SK-N-SH (cell line): ENCODE data around the gene TMEM213. TPM values are rescaled to one million over a fixed set of nuclear protein-coding genes. Genes with fewer than 3 reads are reported as not detected.

ENCODE experiments used
- CTCF ChIA-PET: fragments of 300-600, 350-600 bp; formaldehyde crosslinking; extraction: SDS; loops from one replicate; lab custom pipeline; 2021; lab: Yijun Ruan, JAX
- POLR2A ChIA-PET: fragments of 350-600 bp; sonication (Branson Sonifier 250); formaldehyde crosslinking; extraction: SDS; loops from one replicate; lab custom pipeline; 2020; ENCODE audit warnings: antibody characterized with exemption, inconsistent platforms; lab: Yijun Ruan, JAX
- DNase-seq: peaks from one replicate; pipeline ENCODE4 v3.0.0; 2012
- H2AFZ ChIP-seq: fragments of 200-600 bp; sonication (generic); 2 replicates; pipeline ENCODE4 v1.8.1; 2016; ENCODE audit warnings: antibody characterized with exemption, mild to moderate bottlenecking, low read depth
- H3F3A ChIP-seq: fragments of 200-600 bp; sonication (generic); replicated peaks from 2 replicates; pipeline ENCODE3; 2016; ENCODE audit warnings: antibody characterized with exemption, mild to moderate bottlenecking; ENCODE audit not compliant: insufficient read depth
- H3K27ac ChIP-seq, 2 experiments: fragments of 200-500 bp in 1 of 2; fragments of 200-600 bp in 1 of 2; sonication (Bioruptor generic) in 1 of 2; sonication (generic), shearing (Covaris generic) in 1 of 2; 2 replicates each; pipeline versions ENCODE4 v1.5.1 to v1.6.1; 2014 to 2016; ENCODE audit warnings: low read depth in 2 of 2, inconsistent platforms in 1 of 2, low read length in 1 of 2, mild to moderate bottlenecking in 1 of 2, mixed read lengths in 1 of 2
- H3K27me3 ChIP-seq: fragments of 200-600 bp; sonication (generic), shearing (Covaris generic); 2 replicates; pipeline ENCODE4 v1.6.1; 2016; ENCODE audit warnings: mixed run types; ENCODE audit not compliant: insufficient read depth
- H3K36me3 ChIP-seq, 2 experiments: fragments of 200-500 bp in 1 of 2; fragments of 200-600 bp in 1 of 2; sonication (Bioruptor generic) in 1 of 2; sonication (generic) in 1 of 2; replicated peaks in 1 of 2; 2 replicates each; pipeline versions ENCODE3 to v1.5.1; 2014 to 2016; ENCODE audit warnings: low read length in 1 of 2, mild to moderate bottlenecking in 1 of 2; ENCODE audit not compliant: insufficient read depth in 2 of 2, control insufficient read depth in 1 of 2
- H3K4me1 ChIP-seq, 2 experiments: fragments of 200-500 bp in 1 of 2; fragments of 200-600 bp in 1 of 2; sonication (Bioruptor generic) in 1 of 2; sonication (generic), shearing (Covaris generic) in 1 of 2; 2 replicates each; pipeline versions ENCODE4 v1.5.1 to v1.6.1; 2014 to 2016; ENCODE audit warnings: low read depth in 1 of 2, low read length in 1 of 2, mixed run types in 1 of 2; ENCODE audit not compliant: insufficient read depth in 2 of 2, control insufficient read depth in 1 of 2
- H3K4me2 ChIP-seq: fragments of 200-600 bp; sonication (generic), shearing (Covaris generic); 2 replicates; pipeline ENCODE4 v1.6.1; 2017; ENCODE audit warnings: mixed run types
- H3K4me3 ChIP-seq, 2 experiments: fragments of 200-500 bp in 1 of 2; fragments of 200-600 bp in 1 of 2; sonication (Bioruptor generic) in 1 of 2; sonication (generic), shearing (Covaris generic) in 1 of 2; 2 replicates each; pipeline versions ENCODE4 v1.5.1 to v1.8.1; 2014 to 2016; ENCODE audit warnings: low read depth in 2 of 2, inconsistent platforms in 1 of 2, low read length in 1 of 2, mild to moderate bottlenecking in 1 of 2, mixed read lengths in 1 of 2, moderate library complexity in 1 of 2
- H3K79me2 ChIP-seq: fragments of 200-600 bp; sonication (generic); 2 replicates; pipeline ENCODE4 v1.8.1; 2017; ENCODE audit warnings: mild to moderate bottlenecking; ENCODE audit not compliant: insufficient read depth
- H3K9ac ChIP-seq: fragments of 200-600 bp; sonication (generic); 2 replicates; pipeline ENCODE4 v1.6.1; 2017; ENCODE audit warnings: mixed run types
- H3K9me2 ChIP-seq: fragments of 200-600 bp; sonication (generic); 2 replicates; pipeline ENCODE4 v1.6.1; 2017; ENCODE audit warnings: mixed run types
- H3K9me3 ChIP-seq: fragments of 200-600 bp; sonication (generic); 2 replicates; pipeline ENCODE4 v1.6.1; 2017; ENCODE audit warnings: mixed run types, mild to moderate bottlenecking, moderate library complexity
- H4K20me1 ChIP-seq: fragments of 200-600 bp; sonication (generic); 2 replicates; pipeline ENCODE4 v1.6.1; 2017; ENCODE audit warnings: mild to moderate bottlenecking, mixed run types; ENCODE audit not compliant: insufficient read depth
- EP300 ChIP-seq, 2 experiments: IDR thresholded peaks; 2 replicates each; pipeline versions ENCODE4 v1.4.0 to v1.6.1; 2012; ENCODE audit warnings: borderline replicate concordance in 1 of 2, low read depth in 1 of 2, low read length in 1 of 2
- EZH2phosphoT487 ChIP-seq: fragments of 200-600 bp; sonication (generic); IDR thresholded peaks from 2 replicates; pipeline ENCODE4 v1.6.1; 2017; ENCODE audit warnings: low read depth, mixed run types, mild to moderate bottlenecking, antibody characterized with exemption, moderate library complexity, borderline replicate concordance
- FOSL2 ChIP-seq: IDR thresholded peaks from 2 replicates; pipeline ENCODE4 v1.4.0; 2012; ENCODE audit warnings: low read depth, mild to moderate bottlenecking, moderate library complexity, borderline replicate concordance
- GABPA ChIP-seq: IDR thresholded peaks from 2 replicates; pipeline ENCODE4 v1.4.0; 2012; ENCODE audit warnings: low read depth, mild to moderate bottlenecking
- GATA2 ChIP-seq: sonication (generic); formaldehyde crosslinking; IDR thresholded peaks from 2 replicates; pipeline ENCODE4 v1.5.0; 2020; ENCODE audit warnings: mild to moderate bottlenecking, missing genetic modification reagents
- JUND ChIP-seq: IDR thresholded peaks from 2 replicates; pipeline ENCODE4 v1.4.0; 2012
- MEF2A ChIP-seq: IDR thresholded peaks from 2 replicates; pipeline ENCODE4 v1.4.0; 2012; ENCODE audit warnings: low read depth, borderline replicate concordance
- MXI1 ChIP-seq: IDR thresholded peaks from 2 replicates; pipeline ENCODE4 v1.6.1; 2012; ENCODE audit warnings: mild to moderate bottlenecking, low read depth, low read length, improper control_type of control experiment
- NFIC ChIP-seq: IDR thresholded peaks from 2 replicates; pipeline ENCODE4 v1.4.0; 2012; ENCODE audit warnings: borderline replicate concordance
- NRF1 ChIP-seq: IDR thresholded peaks from 2 replicates; pipeline ENCODE4 v1.6.1; 2012; ENCODE audit warnings: low read depth, mild to moderate bottlenecking, low read length
- POLR2AphosphoS5 ChIP-seq: IDR thresholded peaks from 2 replicates; pipeline ENCODE4 v1.6.1; 2012; ENCODE audit warnings: low read depth, low read length
- RAD21 ChIP-seq: IDR thresholded peaks from 2 replicates; pipeline ENCODE4 v1.6.1; 2012; ENCODE audit warnings: mild to moderate bottlenecking, low read length
- RFX5 ChIP-seq: IDR thresholded peaks from 2 replicates; pipeline ENCODE4 v1.6.1; 2012; ENCODE audit warnings: mild to moderate bottlenecking, improper control_type of control experiment, low read length
- RXRA ChIP-seq: IDR thresholded peaks from 2 replicates; pipeline ENCODE4 v1.4.0; 2012; ENCODE audit warnings: low read depth, mild to moderate bottlenecking, borderline replicate concordance
- TCF12 ChIP-seq: IDR thresholded peaks from 2 replicates; pipeline ENCODE4 v1.4.0; 2012
- WGBS: methylation state at CpG from one replicate; pipeline ENCODE4 v1.1.6; 2017; ENCODE audit warnings: low lambda C conversion rate; 5-methylcytosine and 5-hydroxymethylcytosine counted together
- polyA plus RNA-seq, 3 experiments: library from polyadenylated mRNA; depleted of rRNA; stranded (reverse); fragments of >200 nt; gene quantifications; 2 replicates each; pipeline ENCODE4 v1.2.3, GENCODE V29; 2012
- TF ChIP-seq, protein P1 (sequence below): IDR thresholded peaks from 2 replicates; pipeline ENCODE4 v1.4.0; 2012; ENCODE audit warnings: low read depth
- TF ChIP-seq, protein P2 (sequence below): IDR thresholded peaks from 2 replicates; pipeline ENCODE4 v1.6.1; 2012; ENCODE audit warnings: mild to moderate bottlenecking, low read depth, low read length, moderate library complexity
- TF ChIP-seq, protein P3 (sequence below): fragments of 200-600 bp; sonication (generic); IDR thresholded peaks from 2 replicates; pipeline ENCODE4 v1.6.1; 2017; ENCODE audit warnings: antibody characterized with exemption, mild to moderate bottlenecking, moderate library complexity
- TF ChIP-seq, protein P4 (sequence below): IDR thresholded peaks from 2 replicates; pipeline ENCODE4 v1.4.0; 2012; ENCODE audit warnings: low read depth, borderline replicate concordance

TMEM213 gene
- polyA plus RNA-seq, 1 of the 3 experiments (the other 2 are of a cell fraction): not detected

DNA sequence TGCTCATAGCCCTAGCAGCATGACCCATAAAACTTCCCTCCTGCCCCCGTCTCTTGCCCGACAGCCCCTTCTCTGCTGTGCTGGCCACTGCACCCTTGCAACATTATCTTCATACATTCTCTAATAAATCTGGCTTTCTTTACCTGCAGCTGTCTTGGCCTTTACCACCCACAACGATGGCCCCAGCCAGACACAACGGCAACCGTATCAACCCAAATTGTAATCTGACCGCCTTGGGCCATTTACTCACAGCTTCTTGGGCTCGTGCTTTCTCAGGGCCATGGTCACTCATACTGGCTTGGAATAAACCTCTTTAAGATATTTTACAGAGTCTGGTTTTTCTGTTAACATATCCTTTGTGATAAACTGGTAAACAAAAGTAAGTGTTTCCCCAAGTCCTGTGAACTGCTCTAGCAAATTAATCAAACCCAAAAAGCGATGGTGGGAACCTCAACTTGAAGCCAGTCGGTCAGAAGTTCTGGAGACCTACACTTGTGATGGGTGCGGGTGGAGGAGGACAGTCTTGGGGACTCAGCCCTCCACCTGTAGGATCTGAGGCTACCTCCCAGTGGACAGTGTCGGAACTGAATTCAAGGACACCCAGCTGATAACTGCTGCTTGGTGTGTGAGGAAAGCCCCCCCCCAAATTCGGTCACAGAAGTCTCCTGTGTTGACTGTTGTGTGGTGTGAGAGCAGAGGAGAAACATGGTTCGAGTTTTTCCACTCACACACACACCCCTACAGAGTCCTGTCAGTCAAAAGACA is 87.8 kb downstream of the TMEM213 start:
- H3K9me2 ChIP-seq: no peaks in the 10 kb centered on the region
- no peak overlapping the region for H3K9ac ChIP-seq
- ChIA-PET POLR2A (no interaction called here), CTCF (interaction anchor here (0.6 to 5.6 kb wide), 54 partner anchors 9 to 982 kb away, joined by 3 to 65 read pairs (median 5); partner anchors contain the start of genes CREB3L2, KIAA1549 and ZC3HAV1L)
- no peaks in the 10 kb centered on the region for H3K27me3 ChIP-seq
- DNase-seq: no peak
- no peaks in the 10 kb centered on the region for H3K79me2 ChIP-seq
- no peak overlapping the region for H2AFZ ChIP-seq
- no peak overlapping the region for H3K4me2 ChIP-seq
- TF ChIP-seq GATA2 (CRISPR knock-in tag) (no peak), RAD21 (peak; percentile 13; the same call in 1 of the 2 replicates), EP300 (IDR thresholded peaks at IDR 0.05; ENCODE audit: borderline replicate concordance in 1 of 2, low read depth in 1 of 2, low read length in 1 of 2) (no peak), MXI1 (no peak), MEF2A (no peak)
- TF ChIP-seq, protein P1, sequence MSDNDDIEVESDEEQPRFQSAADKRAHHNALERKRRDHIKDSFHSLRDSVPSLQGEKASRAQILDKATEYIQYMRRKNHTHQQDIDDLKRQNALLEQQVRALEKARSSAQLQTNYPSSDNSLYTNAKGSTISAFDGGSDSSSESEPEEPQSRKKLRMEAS: no peak
- TF ChIP-seq, all 33 proteins: peak for 1
- Histone ChIP-seq H3F3A (no peaks in the 10 kb centered on the region), H4K20me1 (no peaks in the 10 kb centered on the region), H3K36me3 (peaks cover 0 to 10% of the 10 kb centered on the region in 2 experiments), H3K4me3 (no peak overlapping the region), H3K9me3 (no peaks in the 10 kb centered on the region), H3K27ac (no peak overlapping the region), H3K4me1 (peaks cover 11 to 35% of the 10 kb centered on the region in 2 experiments)
- 89% methylated on average over 13 of the region's 13 CpGs for WGBS

DNA sequence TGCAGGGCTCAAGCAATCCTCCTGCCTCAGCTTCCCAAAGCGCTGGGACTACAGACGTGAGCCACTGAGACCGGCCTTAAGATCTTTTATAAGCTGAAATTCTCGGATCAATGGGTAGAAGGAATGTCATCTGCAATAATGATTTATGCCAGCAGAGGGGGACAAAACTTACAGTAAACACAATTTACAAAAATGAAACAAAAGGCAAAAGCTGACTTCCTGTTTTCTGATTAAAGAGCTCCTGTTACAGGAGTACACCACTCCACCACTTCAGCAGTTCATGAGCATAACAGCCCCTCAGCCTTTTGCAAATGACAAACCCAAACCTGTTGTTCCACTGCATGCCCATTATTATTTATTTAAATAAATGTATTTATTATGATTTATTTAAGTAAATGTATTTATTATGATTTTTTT is 88.7 kb downstream of the TMEM213 start:
- no peaks in the 10 kb centered on the region for H4K20me1 ChIP-seq
- POLR2A ChIA-PET: interaction anchor here (0.6 to 1.0 kb wide), 3 partner anchors 13 to 155 kb away, joined by 3 to 6 read pairs (median 4); partner anchors contain the start of gene KIAA1549
- peaks cover 0 to 2% of the 10 kb centered on the region in 2 experiments for H3K36me3 ChIP-seq
- no peak overlapping the region for H3K4me3 ChIP-seq
- H3K4me1 ChIP-seq: peaks cover 20 to 35% of the 10 kb centered on the region in 2 experiments
- H3K79me2 ChIP-seq: no peaks in the 10 kb centered on the region
- H3K27ac ChIP-seq: peak overlapping the region in 1 of 2 experiments; percentile 11; a peak in 1 of 4 replicates
- no peak overlapping the region for H3K9ac ChIP-seq
- no peaks in the 10 kb centered on the region for H3K9me3 ChIP-seq
- H3F3A ChIP-seq: peaks cover 3% of the 10 kb centered on the region
- CTCF ChIA-PET: interaction anchor here (0.6 to 5.6 kb wide), 70 partner anchors 10 to 983 kb away, joined by 3 to 65 read pairs (median 4); partner anchors contain the start of genes CREB3L2, KIAA1549 and ZC3HAV1L
- no peaks in the 10 kb centered on the region for H3K27me3 ChIP-seq
- H2AFZ ChIP-seq: peak overlapping the region; percentile 47; the same call in 1 of the 2 replicates
- H3K9me2 ChIP-seq: no peaks in the 10 kb centered on the region
- H3K4me2 ChIP-seq: no peak overlapping the region
- WGBS: 44% methylated on average over 4 of the region's 4 CpGs
- DNase-seq: peak; percentile 68
- TF ChIP-seq NFIC: no peak
- TF ChIP-seq RFX5: 0 out of 2 replicates have a peak, but pooled peaks have one; percentile 22
- no peak for TF ChIP-seq RXRA
- no peak for TF ChIP-seq POLR2AphosphoS5
- TF ChIP-seq JUND: no peak
- TF ChIP-seq TCF12: no peak
- TF ChIP-seq, protein P2, sequence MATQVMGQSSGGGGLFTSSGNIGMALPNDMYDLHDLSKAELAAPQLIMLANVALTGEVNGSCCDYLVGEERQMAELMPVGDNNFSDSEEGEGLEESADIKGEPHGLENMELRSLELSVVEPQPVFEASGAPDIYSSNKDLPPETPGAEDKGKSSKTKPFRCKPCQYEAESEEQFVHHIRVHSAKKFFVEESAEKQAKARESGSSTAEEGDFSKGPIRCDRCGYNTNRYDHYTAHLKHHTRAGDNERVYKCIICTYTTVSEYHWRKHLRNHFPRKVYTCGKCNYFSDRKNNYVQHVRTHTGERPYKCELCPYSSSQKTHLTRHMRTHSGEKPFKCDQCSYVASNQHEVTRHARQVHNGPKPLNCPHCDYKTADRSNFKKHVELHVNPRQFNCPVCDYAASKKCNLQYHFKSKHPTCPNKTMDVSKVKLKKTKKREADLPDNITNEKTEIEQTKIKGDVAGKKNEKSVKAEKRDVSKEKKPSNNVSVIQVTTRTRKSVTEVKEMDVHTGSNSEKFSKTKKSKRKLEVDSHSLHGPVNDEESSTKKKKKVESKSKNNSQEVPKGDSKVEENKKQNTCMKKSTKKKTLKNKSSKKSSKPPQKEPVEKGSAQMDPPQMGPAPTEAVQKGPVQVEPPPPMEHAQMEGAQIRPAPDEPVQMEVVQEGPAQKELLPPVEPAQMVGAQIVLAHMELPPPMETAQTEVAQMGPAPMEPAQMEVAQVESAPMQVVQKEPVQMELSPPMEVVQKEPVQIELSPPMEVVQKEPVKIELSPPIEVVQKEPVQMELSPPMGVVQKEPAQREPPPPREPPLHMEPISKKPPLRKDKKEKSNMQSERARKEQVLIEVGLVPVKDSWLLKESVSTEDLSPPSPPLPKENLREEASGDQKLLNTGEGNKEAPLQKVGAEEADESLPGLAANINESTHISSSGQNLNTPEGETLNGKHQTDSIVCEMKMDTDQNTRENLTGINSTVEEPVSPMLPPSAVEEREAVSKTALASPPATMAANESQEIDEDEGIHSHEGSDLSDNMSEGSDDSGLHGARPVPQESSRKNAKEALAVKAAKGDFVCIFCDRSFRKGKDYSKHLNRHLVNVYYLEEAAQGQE: no peak
- no peak for TF ChIP-seq EZH2phosphoT487
- no peak; the same call in 1 of the 2 replicates for TF ChIP-seq GABPA
- TF ChIP-seq, protein P1: no peak
- TF ChIP-seq FOSL2: no peak
- TF ChIP-seq, protein P3, sequence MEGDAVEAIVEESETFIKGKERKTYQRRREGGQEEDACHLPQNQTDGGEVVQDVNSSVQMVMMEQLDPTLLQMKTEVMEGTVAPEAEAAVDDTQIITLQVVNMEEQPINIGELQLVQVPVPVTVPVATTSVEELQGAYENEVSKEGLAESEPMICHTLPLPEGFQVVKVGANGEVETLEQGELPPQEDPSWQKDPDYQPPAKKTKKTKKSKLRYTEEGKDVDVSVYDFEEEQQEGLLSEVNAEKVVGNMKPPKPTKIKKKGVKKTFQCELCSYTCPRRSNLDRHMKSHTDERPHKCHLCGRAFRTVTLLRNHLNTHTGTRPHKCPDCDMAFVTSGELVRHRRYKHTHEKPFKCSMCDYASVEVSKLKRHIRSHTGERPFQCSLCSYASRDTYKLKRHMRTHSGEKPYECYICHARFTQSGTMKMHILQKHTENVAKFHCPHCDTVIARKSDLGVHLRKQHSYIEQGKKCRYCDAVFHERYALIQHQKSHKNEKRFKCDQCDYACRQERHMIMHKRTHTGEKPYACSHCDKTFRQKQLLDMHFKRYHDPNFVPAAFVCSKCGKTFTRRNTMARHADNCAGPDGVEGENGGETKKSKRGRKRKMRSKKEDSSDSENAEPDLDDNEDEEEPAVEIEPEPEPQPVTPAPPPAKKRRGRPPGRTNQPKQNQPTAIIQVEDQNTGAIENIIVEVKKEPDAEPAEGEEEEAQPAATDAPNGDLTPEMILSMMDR: peak; percentile 92
- TF ChIP-seq, protein P4, sequence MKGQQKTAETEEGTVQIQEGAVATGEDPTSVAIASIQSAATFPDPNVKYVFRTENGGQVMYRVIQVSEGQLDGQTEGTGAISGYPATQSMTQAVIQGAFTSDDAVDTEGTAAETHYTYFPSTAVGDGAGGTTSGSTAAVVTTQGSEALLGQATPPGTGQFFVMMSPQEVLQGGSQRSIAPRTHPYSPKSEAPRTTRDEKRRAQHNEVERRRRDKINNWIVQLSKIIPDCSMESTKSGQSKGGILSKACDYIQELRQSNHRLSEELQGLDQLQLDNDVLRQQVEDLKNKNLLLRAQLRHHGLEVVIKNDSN: no peak
- no peak for TF ChIP-seq NRF1
